GM23248 (cell line): ENCODE data around the gene MTHFD2L.

Experiments
- EZH2 ChIP-seq: fragments of 200-600 bp; sonication (generic); IDR thresholded peaks from 2 replicates; pipeline ENCODE4 v1.6.1; 2018; ENCODE audit warnings: antibody characterized with exemption, mild to moderate bottlenecking; ENCODE audit not compliant: insufficient read depth, poor library complexity, severe bottlenecking
- EZH2phosphoT487 ChIP-seq: fragments of 200-600 bp; sonication (generic); IDR thresholded peaks from 2 replicates; pipeline ENCODE4 v1.6.1; 2018; ENCODE audit warnings: antibody characterized with exemption, moderate library complexity, mild to moderate bottlenecking, low read depth; ENCODE audit not compliant: insufficient read depth

DNA sequence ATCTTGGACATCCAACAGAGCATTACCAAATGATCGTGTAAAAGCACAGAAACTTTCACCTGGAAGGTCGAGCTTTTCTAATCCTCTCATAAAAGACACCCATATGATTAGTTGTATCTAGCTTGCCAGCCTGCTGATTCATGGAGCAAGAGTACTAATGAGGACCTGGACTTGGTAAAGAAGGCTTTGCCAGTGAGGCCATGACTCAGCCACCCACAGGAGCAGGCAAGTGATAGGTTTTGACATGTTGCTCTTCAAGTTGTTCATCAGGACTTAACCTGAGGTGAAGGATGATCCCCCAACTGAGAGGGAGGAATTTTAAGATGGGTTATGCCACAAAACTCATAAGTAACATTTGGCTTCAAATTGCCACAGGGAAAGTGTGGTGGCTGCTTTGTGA is 125.7 kb downstream of the MTHFD2L start:
- TF ChIP-seq EZH2, result no peak
- no peak for TF ChIP-seq EZH2phosphoT487
